Measurements from ENCODE around the gene RIN3.

GRCh38 chr14:92645841-92646478 lies 132.4 kb downstream of the RIN3 start:
- TF ChIP-seq, protein P1, sequence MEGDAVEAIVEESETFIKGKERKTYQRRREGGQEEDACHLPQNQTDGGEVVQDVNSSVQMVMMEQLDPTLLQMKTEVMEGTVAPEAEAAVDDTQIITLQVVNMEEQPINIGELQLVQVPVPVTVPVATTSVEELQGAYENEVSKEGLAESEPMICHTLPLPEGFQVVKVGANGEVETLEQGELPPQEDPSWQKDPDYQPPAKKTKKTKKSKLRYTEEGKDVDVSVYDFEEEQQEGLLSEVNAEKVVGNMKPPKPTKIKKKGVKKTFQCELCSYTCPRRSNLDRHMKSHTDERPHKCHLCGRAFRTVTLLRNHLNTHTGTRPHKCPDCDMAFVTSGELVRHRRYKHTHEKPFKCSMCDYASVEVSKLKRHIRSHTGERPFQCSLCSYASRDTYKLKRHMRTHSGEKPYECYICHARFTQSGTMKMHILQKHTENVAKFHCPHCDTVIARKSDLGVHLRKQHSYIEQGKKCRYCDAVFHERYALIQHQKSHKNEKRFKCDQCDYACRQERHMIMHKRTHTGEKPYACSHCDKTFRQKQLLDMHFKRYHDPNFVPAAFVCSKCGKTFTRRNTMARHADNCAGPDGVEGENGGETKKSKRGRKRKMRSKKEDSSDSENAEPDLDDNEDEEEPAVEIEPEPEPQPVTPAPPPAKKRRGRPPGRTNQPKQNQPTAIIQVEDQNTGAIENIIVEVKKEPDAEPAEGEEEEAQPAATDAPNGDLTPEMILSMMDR (IDR thresholded peaks at IDR 0.05), result no peak
- TF ChIP-seq EZH2 (IDR thresholded peaks at IDR 0.05), result no peak

Measured in neural progenitor cell (in vitro differentiated cells).